ENCODE results near the gene CPVL.

DNA sequence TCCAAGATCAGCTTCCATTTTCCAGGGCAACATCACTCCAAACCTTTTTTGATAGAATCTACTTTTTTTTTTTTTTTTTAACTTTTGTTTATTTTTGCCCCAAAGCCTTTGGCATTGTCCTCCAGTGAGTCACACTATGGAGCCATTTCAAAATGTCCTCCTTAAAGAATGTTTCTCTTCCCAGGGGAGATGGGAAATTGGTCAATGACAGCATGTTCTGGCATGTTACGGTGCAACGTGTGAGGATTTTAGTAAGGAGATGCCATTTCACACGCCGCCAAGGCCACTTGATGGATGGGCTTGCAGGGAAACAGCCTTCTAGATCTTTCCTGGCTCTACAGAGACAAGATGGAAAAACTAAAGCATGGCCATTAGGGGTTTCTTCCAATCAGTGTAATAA lies 157.5 kb downstream of the CPVL start:
- no peak for TF ChIP-seq GATA3 (IDR thresholded peaks at IDR 0.05; ENCODE audit: low read depth, low read length)
- TF ChIP-seq GATA2 (IDR thresholded peaks at IDR 0.05; ENCODE audit: low read depth, low read length), result no peak

Data from SH-SY5Y (cell line).